Tibial artery (tissue), 4 donors: Measurements from ENCODE around the gene C10orf67.
"Not testable (repeated sequence)": the region's sequence is repeated elsewhere in the genome, so short reads cannot be mapped to it uniquely, and the experiment has no call there.

Experiments used
- DNase-seq, 2 donors: peaks; one replicate each; pipeline ENCODE4 v3.0.0-alpha.2; 2019
- H3K27ac ChIP-seq, 2 donors: fragments of 200-600 bp; sonication (generic) in 1 of 2; 1 replicate in 1 of 2; 2 replicates in 1 of 2; pipeline ENCODE4 v1.5.1; 2018 to 2019; ENCODE audit warnings: mild to moderate bottlenecking in 1 of 2
- H3K27me3 ChIP-seq, 2 donors: fragments of 200-600 bp; sonication (generic) in 1 of 2; one replicate each; pipeline versions ENCODE4 v1.5.1 to v1.6.0; 2016 to 2019
- H3K36me3 ChIP-seq, 3 donors: fragments of 200-600 bp; sonication (generic) in 2 of 3; one replicate each; pipeline ENCODE4 v1.5.1; 2016 to 2019; ENCODE audit warnings: mild to moderate bottlenecking in 2 of 3
- H3K4me1 ChIP-seq, 4 donors: fragments of 200-600 bp; sonication (generic) in 2 of 4; 1 replicate in 3 of 4; 2 replicates in 1 of 4; pipeline ENCODE4 v1.5.1; 2016 to 2019
- H3K4me3 ChIP-seq, 2 donors: fragments of 200-600 bp; sonication (generic) in 1 of 2; 1 replicate in 1 of 2; 2 replicates in 1 of 2; pipeline ENCODE4 v1.5.1; 2018 to 2019; ENCODE audit warnings: mild to moderate bottlenecking in 2 of 2
- H3K9me3 ChIP-seq, 3 donors: fragments of 200-600 bp; sonication (generic) in 1 of 3; one replicate each; pipeline ENCODE4 v1.5.1; 2016 to 2019
- intact Hi-C: fragments of 100-400 bp; cut with DNase I; formaldehyde crosslinking; loops from one replicate; pipeline ENCODE4 v1.15.0; 2023; ENCODE audit warnings: low total_unique reads
- TF ChIP-seq, protein P1 (sequence below), 2 experiments: fragments of 200-600 bp in 1 of 2; fragments of 450-650 bp in 1 of 2; IDR thresholded peaks; one replicate each; pipeline ENCODE4 v1.5.1; 2017 to 2019; ENCODE audit warnings: antibody characterized with exemption in 2 of 2, mild to moderate bottlenecking in 1 of 2, moderate library complexity in 1 of 2

Gene C10orf67

DNA sequence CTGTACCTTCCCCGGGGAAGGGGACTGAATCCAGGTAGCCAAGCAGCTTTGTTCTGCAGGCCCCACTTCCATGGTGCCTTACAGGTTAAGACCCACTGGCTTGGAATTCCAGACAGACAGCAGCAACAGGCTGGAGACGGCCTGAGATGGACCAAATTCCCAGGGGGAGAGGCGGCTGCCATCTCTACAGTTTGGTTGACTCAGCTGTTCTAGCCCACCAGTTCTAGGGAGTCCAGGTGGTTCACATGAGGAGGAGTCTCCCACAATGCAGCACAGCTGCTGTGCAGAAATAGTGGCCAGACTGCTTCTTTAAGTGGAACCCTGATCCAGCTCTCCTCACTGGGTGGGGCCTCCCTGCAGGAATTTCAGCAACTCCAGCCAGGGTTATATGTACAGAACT, 74.1 kb downstream of the C10orf67 start:
- H3K27ac ChIP-seq: no peak overlapping the region
- H3K4me3 ChIP-seq: no peak overlapping the region
- H3K27me3 ChIP-seq: no peaks in the 10 kb centered on the region
- peaks cover 0 to 24% (median 17%) of the 10 kb centered on the region in 3 donors for H3K9me3 ChIP-seq
- no peaks in the 10 kb centered on the region for H3K4me1 ChIP-seq
- no peak for DNase-seq
- no peaks in the 10 kb centered on the region for H3K36me3 ChIP-seq
- TF ChIP-seq, protein P1, sequence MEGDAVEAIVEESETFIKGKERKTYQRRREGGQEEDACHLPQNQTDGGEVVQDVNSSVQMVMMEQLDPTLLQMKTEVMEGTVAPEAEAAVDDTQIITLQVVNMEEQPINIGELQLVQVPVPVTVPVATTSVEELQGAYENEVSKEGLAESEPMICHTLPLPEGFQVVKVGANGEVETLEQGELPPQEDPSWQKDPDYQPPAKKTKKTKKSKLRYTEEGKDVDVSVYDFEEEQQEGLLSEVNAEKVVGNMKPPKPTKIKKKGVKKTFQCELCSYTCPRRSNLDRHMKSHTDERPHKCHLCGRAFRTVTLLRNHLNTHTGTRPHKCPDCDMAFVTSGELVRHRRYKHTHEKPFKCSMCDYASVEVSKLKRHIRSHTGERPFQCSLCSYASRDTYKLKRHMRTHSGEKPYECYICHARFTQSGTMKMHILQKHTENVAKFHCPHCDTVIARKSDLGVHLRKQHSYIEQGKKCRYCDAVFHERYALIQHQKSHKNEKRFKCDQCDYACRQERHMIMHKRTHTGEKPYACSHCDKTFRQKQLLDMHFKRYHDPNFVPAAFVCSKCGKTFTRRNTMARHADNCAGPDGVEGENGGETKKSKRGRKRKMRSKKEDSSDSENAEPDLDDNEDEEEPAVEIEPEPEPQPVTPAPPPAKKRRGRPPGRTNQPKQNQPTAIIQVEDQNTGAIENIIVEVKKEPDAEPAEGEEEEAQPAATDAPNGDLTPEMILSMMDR (IDR thresholded peaks at IDR 0.05): no peak
- intact Hi-C loops: no loop called here

DNA sequence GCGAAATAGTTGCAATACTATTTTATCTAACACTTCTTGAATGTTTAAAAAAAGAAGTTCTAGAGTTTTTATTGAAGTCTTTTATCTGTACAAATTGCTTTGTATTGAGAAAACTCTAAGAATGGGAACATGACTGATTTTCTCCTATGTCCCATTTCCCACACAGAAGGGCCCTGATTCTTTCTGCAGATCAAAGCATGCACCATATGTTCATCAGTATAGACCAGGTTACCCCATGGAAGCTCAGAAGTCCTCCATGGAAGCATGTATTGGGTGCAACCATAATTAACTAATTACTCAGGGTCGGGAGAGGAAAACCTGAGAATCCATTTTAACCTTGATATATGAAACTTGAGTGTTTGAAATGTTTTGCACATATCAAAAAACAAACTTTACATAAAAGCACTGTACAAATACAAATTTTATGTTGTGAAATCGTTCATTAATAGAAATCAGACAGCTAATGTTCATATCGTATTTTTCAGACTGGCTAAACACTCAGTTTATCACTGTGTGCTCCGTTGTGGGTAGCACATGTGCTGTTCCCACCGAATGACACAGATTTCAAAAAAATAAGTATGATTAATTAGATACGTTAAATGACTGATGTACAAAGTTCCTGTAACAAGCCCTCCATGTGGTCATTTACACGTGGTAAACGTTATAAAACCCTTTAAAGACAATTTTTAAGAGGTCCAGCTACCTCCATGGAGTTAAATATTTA, 81.0 kb downstream of the C10orf67 start:
- H3K4me1 ChIP-seq: no peaks in the 10 kb centered on the region
- intact Hi-C loops: no loop called here
- DNase-seq: no peak
- H3K9me3 ChIP-seq: no peaks in the 10 kb centered on the region
- H3K27me3 ChIP-seq: no peaks in the 10 kb centered on the region
- no peaks in the 10 kb centered on the region for H3K36me3 ChIP-seq
- TF ChIP-seq, protein P1 (IDR thresholded peaks at IDR 0.05): no peak
- H3K4me3 ChIP-seq: no peak overlapping the region
- no peak overlapping the region for H3K27ac ChIP-seq

DNA sequence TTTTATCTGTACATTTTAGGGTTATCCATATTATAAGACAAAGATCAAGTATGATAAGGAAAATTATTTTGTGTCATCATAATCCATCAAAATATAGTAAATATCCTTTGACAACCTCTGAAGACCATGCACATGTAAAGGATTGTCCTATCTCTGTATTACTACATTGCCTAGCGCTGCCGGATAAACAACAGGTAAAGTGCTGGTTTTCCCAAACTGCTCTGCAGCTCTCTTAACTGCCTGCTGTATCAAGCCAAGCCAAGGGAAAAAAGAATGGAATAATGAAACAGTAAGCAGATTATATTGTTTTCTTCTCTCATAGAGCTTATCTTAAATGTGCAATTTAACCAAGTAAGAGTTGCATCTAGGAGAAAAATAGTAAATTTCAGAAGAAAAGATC, 81.7 kb downstream of the C10orf67 start:
- TF ChIP-seq, protein P1 (IDR thresholded peaks at IDR 0.05): no peak
- no peak for DNase-seq
- no peaks in the 10 kb centered on the region for H3K4me1 ChIP-seq
- H3K9me3 ChIP-seq: no peaks in the 10 kb centered on the region
- H3K36me3 ChIP-seq: no peaks in the 10 kb centered on the region
- intact Hi-C loops: no loop called here
- H3K27ac ChIP-seq: no peak overlapping the region
- H3K4me3 ChIP-seq: no peak overlapping the region
- no peaks in the 10 kb centered on the region for H3K27me3 ChIP-seq

DNA sequence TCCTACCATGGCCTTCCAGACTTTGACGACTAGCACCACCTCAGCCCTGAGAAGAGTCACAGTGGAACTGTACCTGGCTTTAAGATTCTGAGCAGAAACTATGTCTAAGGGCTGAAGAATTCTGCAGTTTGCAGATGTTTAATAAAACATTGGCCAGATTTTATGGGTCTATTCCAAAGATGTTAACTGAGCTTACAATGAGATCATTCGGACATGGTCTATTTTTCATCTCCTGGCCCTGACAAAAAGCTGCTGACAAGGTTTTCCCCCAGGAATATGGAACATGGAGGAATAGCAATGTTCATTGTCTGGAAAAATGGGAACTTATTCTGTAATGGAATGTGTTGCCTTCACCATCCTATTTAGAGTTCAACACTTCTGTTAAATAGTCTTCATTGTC, 86.1 kb downstream of the C10orf67 start:
- DNase-seq: no peak
- H3K36me3 ChIP-seq: no peaks in the 10 kb centered on the region
- H3K4me3 ChIP-seq: no peak overlapping the region
- H3K4me1 ChIP-seq: no peaks in the 10 kb centered on the region
- no peaks in the 10 kb centered on the region for H3K9me3 ChIP-seq
- intact Hi-C loops: no loop called here
- TF ChIP-seq, protein P1 (IDR thresholded peaks at IDR 0.05): no peak
- no peaks in the 10 kb centered on the region for H3K27me3 ChIP-seq
- no peak overlapping the region for H3K27ac ChIP-seq

DNA sequence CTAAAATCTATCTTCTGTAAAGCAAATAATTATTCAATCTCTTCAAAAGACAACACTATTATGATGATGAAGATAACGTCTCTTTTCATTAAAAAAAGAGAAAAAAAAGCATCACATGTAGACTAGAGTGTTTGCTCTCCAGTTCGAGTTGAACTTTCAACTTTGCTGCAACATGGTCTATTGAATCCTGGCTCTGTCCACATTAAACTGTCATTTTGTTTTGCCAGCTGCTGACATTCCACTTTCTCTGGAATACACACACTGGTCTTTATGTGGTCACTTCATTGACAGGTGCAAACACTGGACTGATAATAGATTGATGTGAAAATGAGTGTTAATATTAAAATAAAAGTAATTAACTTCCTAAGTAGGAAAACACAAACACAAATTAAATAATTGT, 90.8 kb downstream of the C10orf67 start:
- Histone ChIP-seq H3K9me3 (no peaks in the 10 kb centered on the region), H3K36me3 (no peaks in the 10 kb centered on the region), H3K4me3 (no peak overlapping the region), H3K27me3 (no peaks in the 10 kb centered on the region), H3K4me1 (no peaks in the 10 kb centered on the region), H3K27ac (no peak overlapping the region)
- DNase-seq: no peak
- intact Hi-C loops: no loop called here
- TF ChIP-seq, protein P1 (IDR thresholded peaks at IDR 0.05): no peak

DNA sequence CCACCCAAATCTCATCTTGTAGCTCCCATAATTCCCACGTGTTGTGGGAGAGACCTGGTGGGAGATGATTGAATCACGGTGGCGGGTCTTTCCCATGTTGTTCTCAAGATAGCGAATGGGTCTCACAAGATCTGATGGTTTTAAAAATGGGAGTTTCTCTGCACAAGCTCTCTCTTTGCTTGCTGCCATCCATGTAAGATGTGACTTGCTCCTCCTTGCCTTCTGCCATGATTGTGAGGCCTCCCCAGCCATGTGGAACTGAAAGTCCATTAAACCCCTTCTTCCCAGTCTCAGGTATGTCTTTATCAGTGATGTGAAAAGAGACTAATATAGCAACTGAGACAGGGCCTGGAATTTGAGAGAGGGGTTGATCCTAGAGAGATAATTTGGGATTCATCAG, 91.7 kb downstream of the C10orf67 start:
- H3K27me3 ChIP-seq, intact Hi-C loops: not testable (repeated sequence)

DNA sequence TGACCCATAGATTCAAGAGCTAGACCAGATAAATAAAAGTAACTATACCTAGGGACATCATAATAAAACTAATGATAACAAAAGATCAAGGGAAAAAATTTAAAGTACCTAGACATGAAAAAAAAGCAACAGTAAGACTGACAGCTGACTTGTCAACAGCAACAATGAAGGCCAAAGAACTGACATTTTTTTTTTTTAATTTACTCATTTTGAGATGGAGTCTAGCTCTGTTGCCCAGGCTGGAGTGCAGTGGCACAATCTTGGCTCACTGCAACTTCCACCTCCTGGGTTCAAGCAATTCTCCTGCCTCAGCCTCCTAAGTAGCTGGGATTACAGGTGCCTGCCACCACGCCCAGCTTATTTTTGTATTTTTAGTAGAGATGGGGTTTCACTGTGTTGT, 102.8 kb downstream of the C10orf67 start:
- H3K27ac ChIP-seq, H3K27me3 ChIP-seq, DNase-seq, H3K4me1 ChIP-seq, H3K4me3 ChIP-seq, intact Hi-C loops, H3K36me3 ChIP-seq: not testable (repeated sequence)
- peaks cover 0 to 19% (median 0%) of the 10 kb centered on the region in 3 donors for H3K9me3 ChIP-seq

More for the DNA sequence above, 91.7 kb downstream of the C10orf67 start:
- DNase-seq, H3K27ac ChIP-seq, H3K36me3 ChIP-seq, H3K4me3 ChIP-seq, H3K9me3 ChIP-seq, H3K4me1 ChIP-seq: not testable (repeated sequence)
